GM12892 (cell line): ENCODE results near the gene SERPINE1.

Source experiments
- POLR2AphosphoS5 ChIP-seq: IDR thresholded peaks from 2 replicates; pipeline ENCODE4 v1.6.1; 2011; ENCODE audit warnings: low read depth, low read length, control low read depth
- TAF1 ChIP-seq: IDR thresholded peaks from 2 replicates; pipeline ENCODE4 v1.6.1; 2011; ENCODE audit warnings: low read depth, mild to moderate bottlenecking, control low read depth, low read length, borderline replicate concordance

DNA sequence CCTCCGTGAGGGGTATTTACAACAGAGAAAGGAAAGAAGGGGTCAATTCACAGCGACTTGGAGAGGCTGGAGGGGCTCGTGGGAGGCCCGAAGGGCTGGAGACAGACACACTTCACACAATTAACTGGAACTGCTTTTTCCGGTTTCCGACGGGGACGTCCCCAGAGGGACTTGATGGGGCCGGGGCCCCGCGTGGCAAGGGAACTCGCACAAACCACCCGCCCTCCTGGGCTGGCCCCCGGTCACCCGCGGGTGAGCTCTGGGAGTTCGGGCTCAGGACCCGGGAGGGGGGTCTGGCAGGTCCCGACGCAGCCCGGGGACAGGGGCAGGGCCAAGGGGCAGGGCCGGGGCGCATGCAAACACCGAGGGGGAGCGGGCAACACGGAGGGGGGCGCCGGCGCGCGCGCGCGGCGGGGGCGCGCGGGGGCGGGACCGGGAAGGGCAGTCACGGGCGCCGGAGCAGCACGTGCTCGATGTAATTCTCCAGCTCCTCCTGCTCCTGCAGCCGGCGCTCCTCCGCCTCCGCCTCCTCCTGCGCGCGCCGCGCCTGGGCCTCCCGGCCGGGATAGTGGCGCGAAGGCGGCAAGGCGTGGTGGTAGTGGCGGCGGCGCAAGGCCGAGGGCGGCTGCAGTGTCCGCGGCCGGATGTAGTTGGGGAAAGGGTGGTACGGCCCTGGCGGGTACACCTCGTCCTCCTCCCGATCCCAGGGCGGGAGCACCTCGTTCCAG lies 35.8 kb downstream of the SERPINE1 start:
- TF ChIP-seq POLR2AphosphoS5 (no peak), TAF1 (no peak)
